Activated T-cell treated with anti-CD3 and anti-CD28 coated beads, Interleukin-2, amount 50 U/mL, for 1 hour (primary cell): Measurements from ENCODE around the gene PKNOX1.
"Not testable (repeated sequence)": the region's sequence is repeated elsewhere in the genome, so short reads cannot be mapped to it uniquely, and the experiment has no call there.

ENCODE experiments used
- DNase-seq: peaks from one replicate; pipeline ENCODE4 v3.0.0-alpha.2; 2020

Gene PKNOX1

DNA sequence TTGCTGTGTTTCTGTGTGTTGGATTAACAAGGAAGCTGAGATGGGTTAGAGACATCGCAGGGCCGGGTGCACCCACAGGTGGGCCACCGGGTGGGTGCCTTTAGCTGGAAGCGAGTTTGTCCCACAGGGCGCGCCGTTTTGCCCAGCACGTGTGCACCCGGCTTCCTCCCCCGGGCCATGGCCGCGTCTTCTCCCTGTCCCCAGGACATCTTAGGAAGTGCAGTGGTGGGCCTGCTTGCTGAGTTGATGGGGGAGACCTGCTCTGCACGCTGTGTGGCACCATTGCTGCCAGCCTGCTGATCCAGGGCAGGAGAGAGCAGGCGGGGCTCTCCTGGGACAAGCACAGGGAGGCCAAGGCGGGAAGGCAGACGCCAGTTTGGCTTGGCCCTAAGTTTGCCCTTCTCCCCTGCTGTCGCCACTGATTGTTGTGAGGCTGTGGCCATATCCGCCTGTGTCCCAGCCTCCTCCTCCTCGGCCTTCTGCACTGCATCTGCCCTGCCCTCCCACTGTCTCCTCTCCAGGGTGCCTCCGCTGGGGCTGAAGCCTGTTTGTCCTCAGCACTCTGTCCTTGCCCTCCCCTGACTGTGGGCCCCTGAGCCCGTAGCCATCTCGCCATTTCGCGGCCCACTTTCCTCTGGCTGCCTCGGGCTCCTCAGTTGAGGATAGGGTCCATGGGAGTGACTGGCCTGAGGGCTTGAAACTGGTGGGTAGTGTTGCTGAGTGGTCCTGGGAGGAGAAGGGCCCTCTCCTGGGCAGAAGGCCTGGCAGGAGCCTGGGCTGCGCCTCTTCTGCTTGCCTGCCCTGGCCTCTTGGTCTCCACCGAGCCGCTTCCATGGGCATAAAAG is 47.6 kb downstream of the PKNOX1 start:
- no peak for DNase-seq

- no peak for DNase-seq
These were observed 48.8 kb downstream of the PKNOX1 start for GRCh38 chr21:43023175-43023574.

DNA sequence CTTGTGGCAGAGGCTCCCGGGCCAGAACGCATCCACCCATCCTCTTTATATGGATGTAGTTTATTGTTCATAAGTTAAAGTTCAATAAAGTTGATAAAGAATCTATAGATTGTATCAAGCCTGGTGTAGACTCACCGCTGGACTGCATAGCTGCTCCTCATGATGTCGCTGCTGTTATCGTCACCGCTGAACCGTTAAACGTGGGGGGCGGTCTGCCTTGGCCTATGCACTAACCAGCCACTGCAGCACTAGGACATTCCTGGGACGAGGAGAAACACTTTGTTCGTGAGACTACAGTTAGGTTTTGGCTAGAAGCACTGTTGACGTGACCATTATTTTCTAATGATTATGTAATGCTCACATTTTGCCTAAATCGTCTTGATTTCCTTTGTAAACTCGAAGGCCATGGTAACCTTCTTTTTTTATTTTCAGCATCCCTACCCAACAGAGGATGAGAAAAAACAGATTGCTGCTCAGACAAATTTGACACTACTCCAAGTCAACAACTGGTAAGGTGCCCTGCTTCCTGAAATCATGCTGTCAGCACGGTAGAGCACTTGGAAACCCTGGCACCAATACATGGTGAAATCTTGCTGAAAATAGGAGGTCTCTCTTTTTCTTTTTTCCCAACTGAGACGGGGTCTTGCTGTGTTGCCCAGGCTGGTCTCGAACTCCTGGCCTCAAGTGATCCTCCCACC is 50.2 kb downstream of the PKNOX1 start:
- no peak for DNase-seq

DNA sequence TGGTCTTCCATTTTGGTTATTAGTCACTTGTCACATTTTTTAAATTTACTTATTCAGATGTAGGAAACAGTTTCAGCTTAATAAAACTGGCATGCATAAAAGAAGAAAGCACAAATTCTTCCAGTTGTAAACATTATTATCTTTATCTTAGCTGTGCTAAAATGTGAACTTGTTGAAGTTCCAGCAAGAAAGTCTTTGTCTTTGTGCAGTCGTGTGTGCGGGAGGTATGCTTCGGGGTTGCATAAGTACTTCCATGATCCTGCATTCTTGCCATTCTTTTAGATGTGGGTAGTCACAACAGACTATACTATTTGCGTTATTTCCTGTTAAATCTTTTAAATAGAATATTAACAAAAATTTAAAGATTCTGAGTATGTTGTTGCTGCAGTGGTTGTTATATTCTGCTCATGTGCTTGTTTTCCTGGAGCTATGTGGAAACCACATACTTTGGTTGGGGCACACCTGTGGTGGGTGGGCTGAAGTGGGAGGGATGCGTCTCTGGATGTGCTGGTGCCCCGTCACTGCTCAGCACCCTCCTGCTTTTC is 51.3 kb downstream of the PKNOX1 start:
- DNase-seq, result no peak

- DNase-seq, result no peak
These were observed 53.7 kb downstream of the PKNOX1 start for GRCh38 chr21:43027846-43028731.

- DNase-seq, result no peak
These were observed 55.4 kb downstream of the PKNOX1 start for GRCh38 chr21:43029785-43030184.

GRCh38 chr21:43031121-43031619 is 56.8 kb downstream of the PKNOX1 start:
- no peak for DNase-seq

- DNase-seq, result no peak
These were observed 59.7 kb downstream of the PKNOX1 start for GRCh38 chr21:43034101-43034500.

DNA sequence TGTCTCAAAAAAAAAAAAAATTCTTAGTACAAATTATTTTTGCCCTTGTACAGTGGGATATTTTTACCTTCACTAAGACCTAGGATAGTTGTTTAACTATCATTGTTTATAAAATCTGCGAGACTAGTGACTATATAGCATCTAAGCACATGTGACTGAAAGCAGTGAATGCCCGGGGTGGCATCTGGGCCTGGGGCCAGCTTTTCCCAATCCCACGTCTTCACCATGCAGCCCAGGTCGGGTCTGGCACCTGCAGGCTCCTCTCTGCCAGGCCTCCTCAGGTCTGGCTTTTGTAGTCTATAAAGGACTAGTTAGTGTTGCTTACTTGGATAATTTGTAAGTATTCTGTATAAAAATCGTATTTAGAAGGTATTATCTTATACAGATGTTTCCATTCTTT is 60.5 kb downstream of the PKNOX1 start:
- DNase-seq, result no peak

DNA sequence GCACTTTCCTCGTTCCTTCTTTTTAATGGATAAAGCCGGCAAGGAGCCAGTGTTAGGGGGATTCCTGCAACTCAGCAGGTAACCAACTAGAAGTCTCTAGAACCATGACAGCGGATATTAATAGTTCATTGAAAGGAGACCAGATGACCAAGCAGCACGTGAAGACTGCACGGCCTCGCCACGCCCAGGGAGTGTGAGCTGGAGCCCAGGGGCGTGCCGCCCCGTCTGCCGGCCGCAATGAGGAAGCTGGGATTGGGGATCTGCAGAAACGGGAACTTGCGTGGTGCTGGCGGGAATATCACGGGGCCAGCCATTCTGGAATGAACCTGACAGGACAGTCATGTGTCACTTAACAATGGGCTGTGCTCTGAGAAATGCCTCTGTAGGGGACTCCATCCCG is 62.5 kb downstream of the PKNOX1 start:
- DNase-seq, result not testable (repeated sequence)

- DNase-seq, result not testable (repeated sequence)
These were observed 63.7 kb downstream of the PKNOX1 start for GRCh38 chr21:43037918-43038658.

- not testable (repeated sequence) for DNase-seq
These were observed 64.3 kb downstream of the PKNOX1 start for GRCh38 chr21:43038659-43039044.

DNA sequence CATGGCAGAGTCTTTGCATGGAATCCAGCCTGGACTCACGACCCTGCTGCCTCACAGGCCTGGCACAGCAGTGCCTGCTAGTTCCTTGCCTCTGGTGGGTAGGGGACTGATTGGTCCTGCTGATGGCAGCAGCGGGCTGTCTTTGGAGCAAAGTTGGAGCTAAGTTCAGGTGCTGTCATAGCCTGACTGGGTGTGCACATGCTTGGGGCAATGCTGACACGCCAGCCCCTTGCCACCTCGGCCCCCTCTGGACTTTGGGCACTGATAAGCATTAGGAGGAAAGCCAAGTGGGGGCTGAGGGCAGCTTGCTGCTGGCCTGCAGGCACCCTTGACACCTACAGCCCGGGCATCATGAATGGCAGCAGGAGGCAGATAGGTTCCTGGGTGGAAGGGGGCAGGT is 67.8 kb downstream of the PKNOX1 start:
- DNase-seq, result not testable (repeated sequence)

- DNase-seq, result not testable (repeated sequence)
These were observed 68.9 kb downstream of the PKNOX1 start for GRCh38 chr21:43043291-43043690.

GRCh38 chr21:43044547-43044946 is 70.2 kb downstream of the PKNOX1 start:
- DNase-seq, result not testable (repeated sequence)

GRCh38 chr21:43045165-43045875 is 71.0 kb downstream of the PKNOX1 start:
- DNase-seq, result not testable (repeated sequence)

GRCh38 chr21:43045876-43046821 is 71.8 kb downstream of the PKNOX1 start:
- not testable (repeated sequence) for DNase-seq

GRCh38 chr21:43053112-43053511 is 78.8 kb downstream of the PKNOX1 start:
- DNase-seq, result not testable (repeated sequence)

GRCh38 chr21:43062955-43063664 is 88.7 kb downstream of the PKNOX1 start:
- DNase-seq, result not testable (repeated sequence)
